ENCODE results near the gene FGD6. TPM values are rescaled to one million over a fixed set of nuclear protein-coding genes. Genes with fewer than 3 reads are reported as not detected.

Gene FGD6
- total and polyA plus RNA-seq, 9 donors: 3.4 to 7.6 (median 4.0) TPM

- H3K27ac ChIP-seq (ENCODE audit: low read length): no peak overlapping the region
- WGBS (ENCODE audit: insufficient coverage): 100% methylated on average over 1 of the region's 4 CpGs
- no peak for DNase-seq
- H3K27me3 ChIP-seq (ENCODE audit: control insufficient read depth, insufficient read depth, low read length): no peaks in the 10 kb centered on the region
- H3K4me3 ChIP-seq (ENCODE audit: low read length): no peak overlapping the region
- no peaks in the 10 kb centered on the region for H3K9me3 ChIP-seq (replicated peaks; ENCODE audit: control insufficient read depth, low read depth, low read length)
- H3K4me1 ChIP-seq (ENCODE audit: control insufficient read depth, insufficient read depth, low read length): no peaks in the 10 kb centered on the region
- H3K36me3 ChIP-seq (ENCODE audit: control insufficient read depth, insufficient read depth, low read length): peaks cover 45% of the 10 kb centered on the region
Measured at GRCh38 chr12:95051241-95051640, 166.0 kb downstream of the FGD6 start.

GRCh38 chr12:95037906-95038305 lies 179.4 kb downstream of the FGD6 start:
- Histone ChIP-seq H3K4me3 (ENCODE audit: low read length) (no peak overlapping the region), H3K27me3 (ENCODE audit: control insufficient read depth, insufficient read depth, low read length) (no peaks in the 10 kb centered on the region), H3K9me3 (replicated peaks; ENCODE audit: control insufficient read depth, low read depth, low read length) (no peaks in the 10 kb centered on the region), H3K4me1 (ENCODE audit: control insufficient read depth, insufficient read depth, low read length) (no peaks in the 10 kb centered on the region), H3K27ac (ENCODE audit: low read length) (no peak overlapping the region), H3K36me3 (ENCODE audit: control insufficient read depth, insufficient read depth, low read length) (peaks cover 7% of the 10 kb centered on the region)
- WGBS (ENCODE audit: insufficient coverage): no CpG with 5 or more reads among the region's 2 CpGs
- DNase-seq: no peak

DNA sequence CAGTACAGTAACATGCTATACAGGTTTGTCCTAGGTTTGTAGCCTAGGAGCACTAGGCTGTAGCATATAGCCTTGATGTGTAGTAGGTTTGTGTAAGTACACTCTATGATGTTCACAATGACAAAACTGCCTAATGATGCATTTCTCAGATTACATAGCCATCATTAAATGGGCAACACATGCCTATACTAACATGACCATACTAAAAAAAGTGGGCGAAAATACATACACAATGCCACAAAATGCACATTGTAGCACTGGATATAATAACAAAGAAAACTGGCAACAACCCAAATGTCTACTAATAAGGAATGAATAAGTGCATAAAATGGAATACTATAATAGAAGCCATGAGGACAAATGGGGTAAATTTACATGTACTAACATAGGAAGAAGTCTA lies 182.5 kb downstream of the FGD6 start:
- H3K4me3 ChIP-seq (ENCODE audit: low read length): no peak overlapping the region
- H3K27me3 ChIP-seq (ENCODE audit: control insufficient read depth, insufficient read depth, low read length): no peaks in the 10 kb centered on the region
- no CpG with 5 or more reads among the region's 1 CpG for WGBS (ENCODE audit: insufficient coverage)
- no peaks in the 10 kb centered on the region for H3K9me3 ChIP-seq (replicated peaks; ENCODE audit: control insufficient read depth, low read depth, low read length)
- no peak overlapping the region for H3K27ac ChIP-seq (ENCODE audit: low read length)
- no peaks in the 10 kb centered on the region for H3K4me1 ChIP-seq (ENCODE audit: control insufficient read depth, insufficient read depth, low read length)
- peaks cover 7% of the 10 kb centered on the region for H3K36me3 ChIP-seq (ENCODE audit: control insufficient read depth, insufficient read depth, low read length)
- DNase-seq: no peak

Other genes starting within 250 kb of the FGD6 start
- gene NDUFA12, start 213.8 kb downstream of the FGD6 start, total RNA-seq: 124 TPM
- gene NDUFA12, start 213.8 kb downstream of the FGD6 start, polyA plus RNA-seq (ENCODE audit: insufficient read depth in 1 of 8, insufficient read length in 8 of 8, low replicate concordance in 1 of 8): 10 to 100 TPM; 78.0 to 96.3 (median 88.5) TPM
- 34.4 TPM for gene NR2C1, start 143.8 kb downstream of the FGD6 start, total RNA-seq
- gene NR2C1, start 143.8 kb downstream of the FGD6 start, polyA plus RNA-seq (ENCODE audit: insufficient read depth in 1 of 8, insufficient read length in 8 of 8, low replicate concordance in 1 of 8): 10 to 100 TPM; 31.5 to 38.5 (median 32.3) TPM
- 83.3 TPM for gene VEZT, start 340 bp upstream of the FGD6 start, total RNA-seq
- gene VEZT, start 340 bp upstream of the FGD6 start, polyA plus RNA-seq (ENCODE audit: insufficient read depth in 1 of 8, insufficient read length in 8 of 8, low replicate concordance in 1 of 8): 10 to 100 TPM; 56.1 to 78.5 (median 69.4) TPM